ENCODE data around the gene DIP2A.

DIP2A gene

DNA sequence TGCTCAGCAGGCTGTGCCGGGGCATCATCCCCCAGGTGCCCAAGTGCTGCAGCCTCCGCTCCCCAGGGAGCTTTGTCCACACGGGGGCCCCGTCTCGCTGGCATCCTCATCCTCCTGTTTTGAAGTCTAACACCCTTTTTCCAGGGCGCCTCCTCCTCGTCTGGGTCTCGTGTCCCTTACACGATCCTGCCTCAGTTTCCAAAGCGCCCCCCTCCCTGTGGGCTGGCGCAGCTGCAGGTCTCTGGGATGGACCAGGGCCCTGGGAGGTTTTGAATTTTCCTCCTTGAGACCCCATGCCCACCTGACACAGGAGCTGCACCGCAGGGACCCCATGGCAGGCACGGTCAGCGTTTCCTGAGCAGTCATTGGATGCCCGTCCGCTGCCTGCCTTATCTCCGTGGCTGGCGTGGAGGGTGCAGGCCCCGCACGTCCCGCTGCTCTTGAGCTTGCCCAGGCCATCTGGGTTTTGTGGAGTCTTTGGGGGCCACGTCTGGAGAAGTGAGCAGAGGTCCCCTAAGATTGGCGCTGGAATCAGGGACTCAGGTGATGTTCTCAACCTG lies 37.4 kb upstream of the DIP2A start:
- Histone ChIP-seq H4K20me1 (ENCODE audit: insufficient read depth, low read length) (no peaks in the 10 kb centered on the region), H3K9me2 (replicated peaks; ENCODE audit: insufficient read depth, low read length) (no peaks in the 10 kb centered on the region), H3K4me2 (ENCODE audit: low read depth, low read length) (no peak overlapping the region), H3K9ac (ENCODE audit: low read length) (no peak overlapping the region), H3F3A (ENCODE audit: insufficient read depth, low read length) (no peaks in the 10 kb centered on the region), H3K27ac (ENCODE audit: low read length) (no peak overlapping the region), H3K27me3 (replicated peaks; ENCODE audit: insufficient read depth, low read length) (no peaks in the 10 kb centered on the region), H3K4me3 (ENCODE audit: low read length) (no peak overlapping the region), H3K79me2 (ENCODE audit: low read length) (no peaks in the 10 kb centered on the region), H3K9me3 (replicated peaks; ENCODE audit: insufficient read depth, low read length) (no peaks in the 10 kb centered on the region), H3K36me3 (replicated peaks; ENCODE audit: insufficient read depth, low read length) (no peaks in the 10 kb centered on the region), H2AFZ (ENCODE audit: low read length) (no peak overlapping the region), H3K4me1 (ENCODE audit: low read length) (no peaks in the 10 kb centered on the region)
- TF ChIP-seq, protein P1, sequence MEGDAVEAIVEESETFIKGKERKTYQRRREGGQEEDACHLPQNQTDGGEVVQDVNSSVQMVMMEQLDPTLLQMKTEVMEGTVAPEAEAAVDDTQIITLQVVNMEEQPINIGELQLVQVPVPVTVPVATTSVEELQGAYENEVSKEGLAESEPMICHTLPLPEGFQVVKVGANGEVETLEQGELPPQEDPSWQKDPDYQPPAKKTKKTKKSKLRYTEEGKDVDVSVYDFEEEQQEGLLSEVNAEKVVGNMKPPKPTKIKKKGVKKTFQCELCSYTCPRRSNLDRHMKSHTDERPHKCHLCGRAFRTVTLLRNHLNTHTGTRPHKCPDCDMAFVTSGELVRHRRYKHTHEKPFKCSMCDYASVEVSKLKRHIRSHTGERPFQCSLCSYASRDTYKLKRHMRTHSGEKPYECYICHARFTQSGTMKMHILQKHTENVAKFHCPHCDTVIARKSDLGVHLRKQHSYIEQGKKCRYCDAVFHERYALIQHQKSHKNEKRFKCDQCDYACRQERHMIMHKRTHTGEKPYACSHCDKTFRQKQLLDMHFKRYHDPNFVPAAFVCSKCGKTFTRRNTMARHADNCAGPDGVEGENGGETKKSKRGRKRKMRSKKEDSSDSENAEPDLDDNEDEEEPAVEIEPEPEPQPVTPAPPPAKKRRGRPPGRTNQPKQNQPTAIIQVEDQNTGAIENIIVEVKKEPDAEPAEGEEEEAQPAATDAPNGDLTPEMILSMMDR (IDR thresholded peaks at IDR 0.05; ENCODE audit: low read length): no peak
- TF ChIP-seq EZH2phosphoT487 (IDR thresholded peaks at IDR 0.05; ENCODE audit: low read length): no peak
- no peak for TF ChIP-seq EZH2 (optimal IDR thresholded peaks at IDR 0.05; ENCODE audit: low read depth, low read length)
- no peak for DNase-seq

DNA sequence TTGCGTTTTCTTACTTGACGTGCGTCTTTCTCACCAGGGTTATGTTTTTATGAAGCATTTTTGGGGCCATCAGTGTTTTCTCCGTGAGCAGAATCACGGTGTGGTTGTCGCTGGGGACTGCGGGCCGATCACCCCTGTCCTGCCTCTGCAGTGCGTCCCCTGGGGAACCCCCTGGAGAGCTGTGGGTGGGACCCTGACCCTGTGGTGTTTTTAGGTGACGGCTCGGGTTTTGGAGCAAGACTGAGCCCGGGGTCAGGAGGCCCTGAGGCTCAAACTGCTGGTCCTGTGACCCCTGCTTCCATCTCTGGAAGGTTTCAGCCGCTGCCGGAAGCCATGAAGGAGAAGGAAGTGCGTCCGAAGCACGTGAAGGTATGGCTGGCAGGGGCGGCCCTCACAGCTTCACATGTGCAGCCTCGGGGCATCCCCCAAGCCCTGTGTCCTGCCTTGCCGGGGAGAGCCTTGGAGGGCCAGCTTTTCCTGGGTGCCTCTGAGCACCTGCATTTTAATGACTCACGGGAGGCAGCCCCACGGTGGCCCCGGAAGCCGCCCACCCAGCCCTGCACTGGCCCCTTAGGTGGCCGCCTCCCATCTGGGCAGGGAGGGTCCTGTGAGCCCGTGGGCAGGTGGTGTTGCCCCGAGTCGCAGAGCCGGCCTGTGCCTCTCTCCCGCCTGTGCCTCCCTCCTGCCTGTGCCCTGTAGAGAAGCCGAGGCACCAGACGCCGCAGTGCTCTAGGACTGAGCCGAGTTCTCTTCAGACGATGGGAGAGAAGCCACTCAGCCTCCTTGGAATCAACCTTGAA lies 36.7 kb upstream of the DIP2A start:
- no peaks in the 10 kb centered on the region for H4K20me1 ChIP-seq (ENCODE audit: insufficient read depth, low read length)
- H3F3A ChIP-seq (ENCODE audit: insufficient read depth, low read length): no peaks in the 10 kb centered on the region
- H3K36me3 ChIP-seq (replicated peaks; ENCODE audit: insufficient read depth, low read length): no peaks in the 10 kb centered on the region
- TF ChIP-seq EZH2 (optimal IDR thresholded peaks at IDR 0.05; ENCODE audit: low read depth, low read length) (no peak), EZH2phosphoT487 (IDR thresholded peaks at IDR 0.05; ENCODE audit: low read length) (no peak)
- TF ChIP-seq, protein P1 (IDR thresholded peaks at IDR 0.05; ENCODE audit: low read length): no peak
- no peak overlapping the region for H3K9ac ChIP-seq (ENCODE audit: low read length)
- no peaks in the 10 kb centered on the region for H3K4me1 ChIP-seq (ENCODE audit: low read length)
- H2AFZ ChIP-seq (ENCODE audit: low read length): no peak overlapping the region
- H3K79me2 ChIP-seq (ENCODE audit: low read length): no peaks in the 10 kb centered on the region
- no peak for DNase-seq
- H3K27me3 ChIP-seq (replicated peaks; ENCODE audit: insufficient read depth, low read length): no peaks in the 10 kb centered on the region
- no peaks in the 10 kb centered on the region for H3K9me2 ChIP-seq (replicated peaks; ENCODE audit: insufficient read depth, low read length)
- H3K9me3 ChIP-seq (replicated peaks; ENCODE audit: insufficient read depth, low read length): no peaks in the 10 kb centered on the region
- H3K27ac ChIP-seq (ENCODE audit: low read length): no peak overlapping the region
- no peak overlapping the region for H3K4me3 ChIP-seq (ENCODE audit: low read length)
- H3K4me2 ChIP-seq (ENCODE audit: low read depth, low read length): no peak overlapping the region

DNA sequence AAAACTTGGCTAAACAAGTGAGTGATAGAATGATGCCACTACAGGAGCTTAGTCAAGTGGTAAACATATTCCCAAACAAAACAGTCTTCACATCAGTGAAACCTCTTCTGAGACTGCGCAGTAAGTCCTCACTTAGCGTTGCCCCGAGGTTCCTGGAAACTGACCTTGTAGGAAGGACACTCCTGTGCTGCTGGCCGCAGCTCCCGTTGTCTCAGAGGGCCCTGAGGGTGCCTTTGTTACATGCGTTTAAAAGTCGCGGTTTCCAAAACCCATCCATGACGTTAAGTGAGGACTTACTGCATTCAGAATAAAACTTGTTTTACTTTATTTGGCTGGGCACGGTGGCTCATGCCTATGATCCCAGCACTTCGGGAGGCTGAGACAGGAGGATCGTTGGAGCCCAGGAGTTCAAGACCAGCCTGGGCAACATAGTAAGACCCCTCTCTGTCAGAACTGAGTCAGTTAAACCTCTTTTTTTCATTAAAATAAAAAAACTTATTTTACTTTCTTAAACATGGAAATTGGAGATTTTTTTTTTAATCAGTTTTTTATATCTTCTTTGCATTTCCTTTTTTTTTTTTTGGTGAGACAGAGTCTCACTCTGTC lies 36.0 kb upstream of the DIP2A start:
- Histone ChIP-seq H3K9ac (ENCODE audit: low read length) (no peak overlapping the region), H3K36me3 (replicated peaks; ENCODE audit: insufficient read depth, low read length) (no peaks in the 10 kb centered on the region)
- DNase-seq: no peak

More for the DNA sequence above, 36.0 kb upstream of the DIP2A start:
- H3K4me2 ChIP-seq (ENCODE audit: low read depth, low read length): no peak overlapping the region
- H2AFZ ChIP-seq (ENCODE audit: low read length): no peak overlapping the region
- no peaks in the 10 kb centered on the region for H3K27me3 ChIP-seq (replicated peaks; ENCODE audit: insufficient read depth, low read length)
- no peaks in the 10 kb centered on the region for H3K9me2 ChIP-seq (replicated peaks; ENCODE audit: insufficient read depth, low read length)
- H3K9me3 ChIP-seq (replicated peaks; ENCODE audit: insufficient read depth, low read length): no peaks in the 10 kb centered on the region
- H3K79me2 ChIP-seq (ENCODE audit: low read length): no peaks in the 10 kb centered on the region
- TF ChIP-seq EZH2 (optimal IDR thresholded peaks at IDR 0.05; ENCODE audit: low read depth, low read length) (no peak), EZH2phosphoT487 (IDR thresholded peaks at IDR 0.05; ENCODE audit: low read length) (no peak)
- TF ChIP-seq, protein P1 (IDR thresholded peaks at IDR 0.05; ENCODE audit: low read length): no peak
- no peak overlapping the region for H3K4me3 ChIP-seq (ENCODE audit: low read length)
- no peaks in the 10 kb centered on the region for H3F3A ChIP-seq (ENCODE audit: insufficient read depth, low read length)
- no peaks in the 10 kb centered on the region for H4K20me1 ChIP-seq (ENCODE audit: insufficient read depth, low read length)
- H3K27ac ChIP-seq (ENCODE audit: low read length): no peak overlapping the region
- H3K4me1 ChIP-seq (ENCODE audit: low read length): no peaks in the 10 kb centered on the region

Data from MM.1S (cell line).